Measurements from ENCODE around the gene RAB37. TPM values are rescaled to one million over a fixed set of nuclear protein-coding genes. Genes with fewer than 3 reads are reported as not detected.

The RAB37 gene
- total and polyA plus RNA-seq, 2 of the 8 experiments (the other 6 are each of a cell fraction or from before 2014, with no cell fraction given) = 5.5 to 6.1 TPM

- no peak for TF ChIP-seq JUND (IDR thresholded peaks at IDR 0.05; ENCODE audit: low read length)
- no peak for TF ChIP-seq NRF1 (IDR thresholded peaks at IDR 0.05; ENCODE audit: low read depth, low read length)
- no peak for TF ChIP-seq HDAC6 (IDR thresholded peaks at IDR 0.05; ENCODE audit: low read depth, low read length)
- TF ChIP-seq CHD1 (IDR thresholded peaks at IDR 0.05; ENCODE audit: low read depth, low read length) = no peak
Observed at GRCh38 chr17:74687886-74688285, 49.2 kb upstream of the RAB37 start (continued).

Data from H1 (cell line).